Neutrophil (primary cell): ENCODE measurements around the gene MEGF6.

Experiments used
- H3K27ac ChIP-seq: fragments of 200-600 bp; sonication (generic); 2 replicates; pipeline ENCODE4 v1.5.1; 2016; ENCODE audit warnings: mild to moderate bottlenecking, moderate library complexity
- H3K27me3 ChIP-seq: fragments of 200-600 bp; sonication (generic); 2 replicates; pipeline ENCODE4 v1.6.0; 2016; ENCODE audit warnings: mild to moderate bottlenecking
- H3K36me3 ChIP-seq: fragments of 200-600 bp; sonication (generic); 2 replicates; pipeline ENCODE4 v1.5.1; 2017
- H3K4me1 ChIP-seq, 2 experiments: fragments of 200-600 bp in 1 of 2; sonication (generic) in 1 of 2; 1 replicate in 1 of 2; 2 replicates in 1 of 2; pipeline versions ENCODE4 v1.5.1 to v1.6.1; 2013 to 2016; ENCODE audit warnings: low read depth in 1 of 2, low read length in 1 of 2, mild to moderate bottlenecking in 1 of 2, moderate library complexity in 1 of 2; ENCODE audit not compliant: control insufficient read depth in 1 of 2, insufficient read depth in 1 of 2
- H3K4me3 ChIP-seq, 2 experiments: fragments of 200-600 bp in 1 of 2; sonication (generic) in 1 of 2; 1 replicate in 1 of 2; 2 replicates in 1 of 2; pipeline ENCODE4 v1.5.1; 2013 to 2016; ENCODE audit warnings: low read depth in 1 of 2, low read length in 1 of 2, mild to moderate bottlenecking in 1 of 2, moderate library complexity in 1 of 2
- H3K9me3 ChIP-seq: fragments of 200-600 bp; sonication (generic); 2 replicates; pipeline ENCODE4 v1.5.1; 2016
- CTCF ChIP-seq: fragments of 200-600 bp; sonication (generic); IDR thresholded peaks from 2 replicates; pipeline ENCODE4 v1.5.1; 2016; ENCODE audit warnings: antibody characterized with exemption

Gene MEGF6

DNA sequence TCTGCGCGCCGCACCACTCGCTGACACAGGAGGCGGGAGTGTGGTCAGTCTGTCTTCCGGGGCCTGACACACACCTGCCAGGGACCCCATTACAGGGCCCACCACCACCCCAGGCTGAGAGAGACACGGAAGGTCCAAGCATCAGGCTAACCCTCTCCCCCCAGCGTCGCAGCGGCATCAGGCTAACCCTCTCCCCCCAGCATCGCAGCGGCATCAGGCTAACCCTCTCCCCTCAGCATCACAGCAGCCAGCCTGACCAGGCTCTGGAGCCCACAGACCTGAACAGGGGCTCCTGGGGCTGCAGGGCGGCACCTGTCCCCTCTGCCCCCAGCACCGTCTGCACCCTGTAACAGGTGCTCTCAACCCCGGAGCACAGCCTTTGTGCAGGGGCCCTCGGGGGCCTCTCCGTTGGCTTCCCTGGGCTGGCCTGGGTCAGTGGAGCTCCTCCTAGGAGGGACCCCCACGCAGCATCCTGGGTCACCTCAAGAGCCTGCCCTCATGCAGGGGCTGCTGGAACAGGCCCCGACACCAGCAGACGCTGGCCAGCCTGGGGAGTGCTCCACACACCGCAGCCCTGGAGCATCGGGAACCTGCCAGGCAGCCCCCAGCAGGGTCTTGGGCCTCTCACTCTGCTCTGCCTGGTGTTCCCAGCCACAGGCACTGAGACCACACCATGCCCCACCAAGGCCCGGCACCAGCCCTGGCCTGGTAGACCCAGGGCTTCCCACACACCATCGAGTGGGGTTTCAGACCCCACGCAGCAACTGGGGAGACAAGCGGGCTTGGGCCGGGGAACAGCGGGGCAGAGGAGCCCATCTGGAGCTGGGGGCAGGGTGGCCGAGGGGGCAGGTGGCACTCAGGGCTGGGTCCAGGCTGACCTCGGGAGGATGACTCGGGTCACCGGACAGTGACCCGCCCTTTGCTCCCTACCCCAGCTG lies 67.0 kb downstream of the MEGF6 start:
- no peaks in the 10 kb centered on the region for H3K27me3 ChIP-seq
- H3K4me3 ChIP-seq, result no peak overlapping the region
- H3K9me3 ChIP-seq, result no peaks in the 10 kb centered on the region
- peaks cover 0 to 19% of the 10 kb centered on the region in 2 experiments for H3K4me1 ChIP-seq
- H3K27ac ChIP-seq, result no peak overlapping the region
- H3K36me3 ChIP-seq, result no peaks in the 10 kb centered on the region
- no peak for TF ChIP-seq CTCF

DNA sequence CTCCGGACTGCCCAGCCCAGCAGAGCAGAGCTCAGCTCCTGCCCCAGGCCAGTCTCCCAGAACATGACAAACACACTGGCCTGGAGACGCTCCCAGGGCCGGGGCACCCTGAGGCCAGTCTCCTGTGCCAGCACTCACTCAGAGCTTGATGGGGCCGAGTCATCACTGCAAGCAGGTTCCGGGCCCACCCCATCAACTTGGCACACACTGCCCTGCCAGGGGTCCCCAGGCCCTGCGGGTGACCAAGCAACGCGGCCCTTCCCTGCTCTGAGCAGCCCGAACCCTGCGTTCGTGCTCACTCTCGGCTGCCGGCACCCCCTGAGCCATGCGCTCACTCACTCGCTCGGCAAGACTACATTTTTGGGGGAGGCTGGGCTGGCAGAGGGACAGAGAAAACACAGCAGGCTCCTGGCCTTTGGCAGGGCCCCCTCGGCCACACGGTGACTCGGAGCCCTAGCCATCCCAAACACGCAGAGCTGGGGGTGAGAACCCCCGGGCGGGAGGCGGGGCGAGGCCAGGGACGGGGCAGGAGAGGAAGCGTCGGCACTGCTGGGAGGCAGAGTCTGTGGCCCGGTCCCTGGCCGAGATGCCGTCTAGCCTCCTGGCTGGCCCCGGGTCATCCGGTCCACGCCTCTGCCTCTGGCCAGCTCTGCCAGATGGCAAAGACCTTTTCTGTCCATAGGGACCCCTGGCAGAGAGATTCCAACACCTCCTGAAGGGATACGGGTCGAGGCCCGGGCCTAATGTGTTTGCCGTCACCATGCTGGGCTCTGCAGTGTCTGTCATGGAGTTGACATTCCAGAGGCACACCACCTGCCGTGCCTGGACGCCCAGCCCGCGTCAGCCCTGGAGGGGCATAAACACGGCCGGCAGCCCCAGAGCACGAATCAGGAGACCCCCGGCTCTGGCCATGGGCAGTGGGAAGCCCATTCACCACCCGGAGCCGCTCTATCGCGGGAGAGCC lies 68.0 kb downstream of the MEGF6 start:
- H3K4me1 ChIP-seq, result peaks cover 0 to 27% of the 10 kb centered on the region in 2 experiments
- no peak for TF ChIP-seq CTCF
- no peaks in the 10 kb centered on the region for H3K27me3 ChIP-seq
- no peak overlapping the region for H3K4me3 ChIP-seq
- no peaks in the 10 kb centered on the region for H3K36me3 ChIP-seq
- H3K9me3 ChIP-seq, result no peaks in the 10 kb centered on the region
- H3K27ac ChIP-seq, result no peak overlapping the region

- Histone ChIP-seq H3K9me3 (no peaks in the 10 kb centered on the region), H3K27ac (no peak overlapping the region)
- no peak for TF ChIP-seq CTCF
These were observed 68.6 kb downstream of the MEGF6 start for GRCh38 chr1:3542676-3543075.

GRCh38 chr1:3541936-3542335 lies 69.4 kb downstream of the MEGF6 start:
- H3K4me1 ChIP-seq, result peaks cover 0 to 33% of the 10 kb centered on the region in 2 experiments
- no peak overlapping the region for H3K27ac ChIP-seq
- H3K4me3 ChIP-seq, result no peak overlapping the region
- H3K27me3 ChIP-seq, result no peaks in the 10 kb centered on the region
- H3K36me3 ChIP-seq, result no peaks in the 10 kb centered on the region
- TF ChIP-seq CTCF, result no peak
- H3K9me3 ChIP-seq, result no peaks in the 10 kb centered on the region

More at GRCh38 chr1:3542676-3543075, 68.6 kb downstream of the MEGF6 start:
- Histone ChIP-seq H3K4me1 (peaks cover 0 to 33% of the 10 kb centered on the region in 2 experiments), H3K4me3 (no peak overlapping the region), H3K36me3 (no peaks in the 10 kb centered on the region), H3K27me3 (no peaks in the 10 kb centered on the region)

GRCh38 chr1:3541465-3541864 lies 69.8 kb downstream of the MEGF6 start:
- no peak overlapping the region for H3K27ac ChIP-seq
- no peaks in the 10 kb centered on the region for H3K27me3 ChIP-seq
- H3K4me3 ChIP-seq, result no peak overlapping the region
- no peaks in the 10 kb centered on the region for H3K9me3 ChIP-seq
- H3K4me1 ChIP-seq, result peaks cover 0 to 33% of the 10 kb centered on the region in 2 experiments
- H3K36me3 ChIP-seq, result no peaks in the 10 kb centered on the region
- no peak for TF ChIP-seq CTCF
